ENCODE results near the gene ITIH3. TPM values are rescaled to one million over a fixed set of nuclear protein-coding genes. Genes with fewer than 3 reads are reported as not detected.

Gene ITIH3
- polyA plus RNA-seq, 1 of the 3 experiments (the other 2 are of a cell fraction) = 4.3 TPM

GRCh38 chr3:52791366-52791765 lies 3.2 kb upstream of the ITIH3 start:
- no peak overlapping the region for H2AFZ ChIP-seq (ENCODE audit: low read depth)
- H3K4me3 ChIP-seq (ENCODE audit: low read depth in 2 of 2, low read length in 1 of 2) = no peak overlapping the region
- no peak overlapping the region for H3K27ac ChIP-seq (ENCODE audit: low read depth in 2 of 2, low read length in 1 of 2)
- CTCF ChIA-PET = interaction anchor here (1.0 to 1.9 kb wide), 4 partner anchors 8 to 55 kb away, joined by 3 to 5 read pairs (median 4); no protein-coding TSS in a partner anchor
- H3K79me2 ChIP-seq (ENCODE audit: insufficient read depth) = no peaks in the 10 kb centered on the region
- no peaks in the 10 kb centered on the region for H3K27me3 ChIP-seq (ENCODE audit: insufficient read depth)
- no peaks in the 10 kb centered on the region for H3K9me3 ChIP-seq
- TF ChIP-seq GABPA (IDR thresholded peaks at IDR 0.05; ENCODE audit: low read depth) = no peak
- no peak for TF ChIP-seq SIN3A (IDR thresholded peaks at IDR 0.05; ENCODE audit: borderline replicate concordance, low read depth, low read length)
- no peak for TF ChIP-seq USF1 (IDR thresholded peaks at IDR 0.05; ENCODE audit: borderline replicate concordance, low read depth)
- no peak for TF ChIP-seq YY1 (IDR thresholded peaks at IDR 0.05; ENCODE audit: low read depth)
- TF ChIP-seq EZH2phosphoT487 (IDR thresholded peaks at IDR 0.05; ENCODE audit: borderline replicate concordance, low read depth) = no peak
- TF ChIP-seq USF2 (IDR thresholded peaks at IDR 0.05; ENCODE audit: borderline replicate concordance, low read depth, low read length) = no peak
- TF ChIP-seq FOSL2 (IDR thresholded peaks at IDR 0.05; ENCODE audit: borderline replicate concordance, low read depth) = no peak
- no peaks in the 10 kb centered on the region for H3F3A ChIP-seq (replicated peaks; ENCODE audit: insufficient read depth)
- H3K9me2 ChIP-seq = no peaks in the 10 kb centered on the region
- POLR2A ChIA-PET = interaction anchor here (1.8 kb wide), 1 partner anchor 11 kb away, joined by 6 read pairs; no protein-coding TSS in a partner anchor
- peaks cover 0 to 3% of the 10 kb centered on the region in 2 experiments; a peak in 1 of 4 replicates for H3K4me1 ChIP-seq (ENCODE audit: control insufficient read depth in 1 of 2, insufficient read depth in 2 of 2, low read depth in 1 of 2, low read length in 1 of 2)
- DNase-seq = no peak
- no peaks in the 10 kb centered on the region for H3K36me3 ChIP-seq (replicated peaks in 1 of 2; ENCODE audit: control insufficient read depth in 1 of 2, insufficient read depth in 2 of 2, low read length in 1 of 2)
- no peaks in the 10 kb centered on the region for H4K20me1 ChIP-seq (ENCODE audit: insufficient read depth)
- H3K4me2 ChIP-seq = no peak overlapping the region
- 78% methylated on average over 5 of the region's 12 CpGs for WGBS (ENCODE audit: low lambda C conversion rate)
- no peak overlapping the region for H3K9ac ChIP-seq

- no peak overlapping the region for H2AFZ ChIP-seq (ENCODE audit: low read depth)
- no peaks in the 10 kb centered on the region for H3F3A ChIP-seq (replicated peaks; ENCODE audit: insufficient read depth)
- H3K9me2 ChIP-seq = no peaks in the 10 kb centered on the region
- TF ChIP-seq, protein P1, sequence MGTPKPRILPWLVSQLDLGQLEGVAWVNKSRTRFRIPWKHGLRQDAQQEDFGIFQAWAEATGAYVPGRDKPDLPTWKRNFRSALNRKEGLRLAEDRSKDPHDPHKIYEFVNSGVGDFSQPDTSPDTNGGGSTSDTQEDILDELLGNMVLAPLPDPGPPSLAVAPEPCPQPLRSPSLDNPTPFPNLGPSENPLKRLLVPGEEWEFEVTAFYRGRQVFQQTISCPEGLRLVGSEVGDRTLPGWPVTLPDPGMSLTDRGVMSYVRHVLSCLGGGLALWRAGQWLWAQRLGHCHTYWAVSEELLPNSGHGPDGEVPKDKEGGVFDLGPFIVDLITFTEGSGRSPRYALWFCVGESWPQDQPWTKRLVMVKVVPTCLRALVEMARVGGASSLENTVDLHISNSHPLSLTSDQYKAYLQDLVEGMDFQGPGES (IDR thresholded peaks at IDR 0.05; ENCODE audit: low read depth, low read length) = no peak
- no peak for TF ChIP-seq TCF12 (IDR thresholded peaks at IDR 0.05)
- no peak for TF ChIP-seq NFIC (IDR thresholded peaks at IDR 0.05; ENCODE audit: borderline replicate concordance)
- TF ChIP-seq RFX5 (IDR thresholded peaks at IDR 0.05; ENCODE audit: low read length) = no peak
- no peak for TF ChIP-seq TEAD4 (IDR thresholded peaks at IDR 0.05; ENCODE audit: borderline replicate concordance, insufficient read depth)
- no peak for TF ChIP-seq EZH2phosphoT487 (IDR thresholded peaks at IDR 0.05; ENCODE audit: borderline replicate concordance, low read depth)
- TF ChIP-seq MEF2A (IDR thresholded peaks at IDR 0.05; ENCODE audit: borderline replicate concordance, low read depth) = no peak
- no peak for TF ChIP-seq FOXJ3 (CRISPR knock-in tag; IDR thresholded peaks at IDR 0.05)
- no peak for TF ChIP-seq NRF1 (IDR thresholded peaks at IDR 0.05; ENCODE audit: low read depth, low read length)
- TF ChIP-seq USF1 (IDR thresholded peaks at IDR 0.05; ENCODE audit: borderline replicate concordance, low read depth) = no peak
- TF ChIP-seq FOSL2 (IDR thresholded peaks at IDR 0.05; ENCODE audit: borderline replicate concordance, low read depth) = no peak
- TF ChIP-seq GATA2 (CRISPR knock-in tag; IDR thresholded peaks at IDR 0.05) = no peak
- no peak for TF ChIP-seq EP300 (IDR thresholded peaks at IDR 0.05; ENCODE audit: borderline replicate concordance in 1 of 2, low read depth in 1 of 2, low read length in 1 of 2)
- no peak for TF ChIP-seq TAF1 (IDR thresholded peaks at IDR 0.05; ENCODE audit: borderline replicate concordance, low read depth, low read length)
- no peak overlapping the region for H3K4me2 ChIP-seq
- H4K20me1 ChIP-seq (ENCODE audit: insufficient read depth) = no peaks in the 10 kb centered on the region
- H3K4me3 ChIP-seq (ENCODE audit: low read depth in 2 of 2, low read length in 1 of 2) = no peak overlapping the region
- no peaks in the 10 kb centered on the region for H3K79me2 ChIP-seq (ENCODE audit: insufficient read depth)
- 64% methylated on average over 3 of the region's 4 CpGs for WGBS (ENCODE audit: low lambda C conversion rate)
- CTCF ChIA-PET = interaction anchor here (1.2 to 1.3 kb wide), 2 partner anchors 14 to 54 kb away, joined by 3 to 5 read pairs; no protein-coding TSS in a partner anchor
- no peak overlapping the region for H3K27ac ChIP-seq (ENCODE audit: low read depth in 2 of 2, low read length in 1 of 2)
- no peaks in the 10 kb centered on the region for H3K27me3 ChIP-seq (ENCODE audit: insufficient read depth)
- H3K36me3 ChIP-seq (replicated peaks in 1 of 2; ENCODE audit: control insufficient read depth in 1 of 2, insufficient read depth in 2 of 2, low read length in 1 of 2) = no peaks in the 10 kb centered on the region
- H3K4me1 ChIP-seq (ENCODE audit: control insufficient read depth in 1 of 2, insufficient read depth in 2 of 2, low read depth in 1 of 2, low read length in 1 of 2) = peaks cover 0 to 3% of the 10 kb centered on the region in 2 experiments; a peak in 1 of 4 replicates
- H3K9me3 ChIP-seq = no peaks in the 10 kb centered on the region
- H3K9ac ChIP-seq = no peak overlapping the region
- POLR2A ChIA-PET = interaction anchor here (1.8 kb wide), 1 partner anchor 11 kb away, joined by 6 read pairs; no protein-coding TSS in a partner anchor
- no peak for DNase-seq
These were observed 2.7 kb upstream of the ITIH3 start for GRCh38 chr3:52791928-52792327.
